Body of pancreas (tissue), 4 donors: ENCODE data around the gene CRYBA2. TPM values are rescaled to one million over a fixed set of nuclear protein-coding genes. Genes with fewer than 3 reads are reported as not detected.

Experiments used
- ATAC-seq: fragments of 150-250 bp; one replicate; pipeline ENCODE4 v1.9.1; 2016
- DNase-seq, 4 donors: peaks; one replicate each; pipeline ENCODE4 v3.0.0-alpha.2; 2019
- H3K27ac ChIP-seq, 4 donors: fragments of 200-600 bp; sonication (generic); 1 replicate in 3 of 4; 2 replicates in 1 of 4; pipeline versions ENCODE4 v1.5.1 to v1.6.1; 2016 to 2019; ENCODE audit warnings: mild to moderate bottlenecking in 1 of 4, mixed read lengths in 1 of 4, moderate library complexity in 1 of 4
- H3K27me3 ChIP-seq, 2 donors: fragments of 200-600 bp; sonication (generic); one replicate each; pipeline ENCODE4 v1.6.0; 2016; ENCODE audit warnings: mild to moderate bottlenecking in 1 of 2
- H3K36me3 ChIP-seq, 2 donors: fragments of 200-600 bp; sonication (generic); replicated peaks in 1 of 2; 2 replicates each; pipeline ENCODE4 v1.5.1; 2016; ENCODE audit warnings: low read depth in 2 of 2; ENCODE audit not compliant: insufficient read depth in 1 of 2
- H3K4me1 ChIP-seq: fragments of 200-600 bp; sonication (generic); one replicate; pipeline ENCODE4 v1.6.0; 2016
- H3K4me3 ChIP-seq, 2 donors: fragments of 200-600 bp; sonication (generic); 1 replicate in 1 of 2; 2 replicates in 1 of 2; pipeline ENCODE4 v1.5.1; 2016 to 2019
- H3K9me3 ChIP-seq, 3 donors: fragments of 200-600 bp; sonication (generic); 1 replicate in 2 of 3; 2 replicates in 1 of 3; pipeline ENCODE4 v1.5.1; 2016
- CTCF ChIP-seq, 7 experiments: fragments of 450-650 bp in 4 of 7; fragments of 200-600 bp in 3 of 7; sonication (generic) in 3 of 7; IDR thresholded peaks; one replicate each; pipeline ENCODE4 v1.5.1; 2016 to 2019; ENCODE audit warnings: antibody characterized with exemption in 7 of 7
- POLR2A ChIP-seq, 3 donors: fragments of 450-650 bp; IDR thresholded peaks; one replicate each; pipeline ENCODE4 v1.6.1; 2016; ENCODE audit warnings: antibody characterized with exemption in 3 of 3, mild to moderate bottlenecking in 2 of 3
- WGBS, 2 donors: methylation state at CpG; one replicate each; pipeline ENCODE4 v1.1.5; 2017; 5-methylcytosine and 5-hydroxymethylcytosine counted together
- intact Hi-C: fragments of 100-400 bp; cut with DNase I; formaldehyde crosslinking; loops from one replicate; pipeline ENCODE4 v1.15.1; 2023
- total RNA-seq, 2 donors: library from RNA; depleted of rRNA; stranded (reverse); fragments of >200 nt; gene quantifications; one replicate each; pipeline ENCODE4 v1.1.0, GENCODE V29; 2016

CRYBA2 gene
- total RNA-seq, 2 donors from 2014 or later: 23.1 to 26.4 TPM

GRCh38 chr2:218983934-218984238 lies 9.3 kb downstream of the CRYBA2 start:
- intact Hi-C loops: no loop called here
- Histone ChIP-seq H3K4me1 (peaks cover 45% of the 10 kb centered on the region), H3K36me3 (no peaks in the 10 kb centered on the region), H3K4me3 (no peak overlapping the region), H3K27ac (no peak overlapping the region), H3K9me3 (no peaks in the 10 kb centered on the region), H3K27me3 (peaks cover 0 to 64% of the 10 kb centered on the region in 2 donors)
- ATAC-seq (no peak), DNase-seq (no peak)
- no peak for TF ChIP-seq POLR2A (IDR thresholded peaks at IDR 0.05)
- TF ChIP-seq CTCF (IDR thresholded peaks at IDR 0.05): no peak
- WGBS, 2 donors: 17% methylated on average over 10 of the region's 10 CpGs; no CpG with 5 or more reads in 1 of the 2 donors

GRCh38 chr2:218983263-218983933 lies 9.8 kb downstream of the CRYBA2 start:
- H3K4me3 ChIP-seq: no peak overlapping the region
- H3K27ac ChIP-seq: no peak overlapping the region
- intact Hi-C loops: no loop called here
- peaks cover 0 to 69% of the 10 kb centered on the region in 2 donors for H3K27me3 ChIP-seq
- H3K36me3 ChIP-seq: no peaks in the 10 kb centered on the region
- no peak for ATAC-seq
- TF ChIP-seq CTCF (IDR thresholded peaks at IDR 0.05) (no peak), POLR2A (IDR thresholded peaks at IDR 0.05) (no peak)
- H3K4me1 ChIP-seq: peaks cover 45% of the 10 kb centered on the region
- WGBS, 2 donors: 14 to 17% methylated on average over 19 to 22 of the region's 23 CpGs
- no peaks in the 10 kb centered on the region for H3K9me3 ChIP-seq
- no peak for DNase-seq

- H3K4me3 ChIP-seq: no peak overlapping the region
These were observed 10.5 kb downstream of the CRYBA2 start for GRCh38 chr2:218982586-218983262.

GRCh38 chr2:218981881-218982585 lies 11.2 kb downstream of the CRYBA2 start:
- Histone ChIP-seq H3K27me3 (peaks cover 0 to 67% of the 10 kb centered on the region in 2 donors), H3K36me3 (no peaks in the 10 kb centered on the region), H3K4me3 (no peak overlapping the region), H3K4me1 (peaks cover 45% of the 10 kb centered on the region), H3K27ac (no peak overlapping the region), H3K9me3 (no peaks in the 10 kb centered on the region)
- intact Hi-C loops: no loop called here
- no peak for TF ChIP-seq CTCF (IDR thresholded peaks at IDR 0.05)
- TF ChIP-seq POLR2A (IDR thresholded peaks at IDR 0.05): no peak
- peak; percentile 55 for ATAC-seq
- peak in 3 of 4 donors; percentile 40 to 57 (median 54) for DNase-seq
- 2% methylated on average over 18 to 69 of the region's 69 CpGs for WGBS, 2 donors

More at GRCh38 chr2:218982586-218983262, 10.5 kb downstream of the CRYBA2 start:
- intact Hi-C loops: no loop called here
- no peak for DNase-seq
- Histone ChIP-seq H3K9me3 (no peaks in the 10 kb centered on the region), H3K36me3 (no peaks in the 10 kb centered on the region), H3K4me1 (peaks cover 45% of the 10 kb centered on the region), H3K27ac (no peak overlapping the region), H3K27me3 (peaks cover 0 to 70% of the 10 kb centered on the region in 2 donors)
- no peak for ATAC-seq
- WGBS, 2 donors: 11 to 21% methylated on average over 16 to 28 of the region's 28 CpGs
- TF ChIP-seq POLR2A (IDR thresholded peaks at IDR 0.05): no peak
- no peak for TF ChIP-seq CTCF (IDR thresholded peaks at IDR 0.05)
